OCI-LY7 (cell line): Measurements from ENCODE around the gene BCL3. TPM values are rescaled to one million over a fixed set of nuclear protein-coding genes. Genes with fewer than 3 reads are reported as not detected.

Experiments used
- BruUV-seq: library from RNA; stranded (reverse); fragments of 400-500 nt; replicated peaks from 2 replicates; lab custom pipeline; 2021; lab: Mats Ljungman, UMichigan
- CTCF ChIA-PET: fragments of 300-600 bp; sonication (Branson Sonifier 250); formaldehyde crosslinking; loops from one replicate; lab custom pipeline; 2022; ENCODE audit warnings: antibody characterized with exemption; ENCODE audit not compliant: unreplicated experiment; lab: Charles Lee
- POLR2A ChIA-PET: fragments of 300-600 bp; sonication (Branson Sonifier 250); formaldehyde crosslinking; loops from one replicate; lab custom pipeline; 2022; ENCODE audit warnings: antibody characterized with exemption; lab: Charles Lee
- DNase-seq: peaks from one replicate; pipeline ENCODE4 v3.0.0-alpha.2; 2015; ENCODE audit warnings: low spot score
- H2AFZ ChIP-seq: fragments of 200-600 bp; sonication (generic), shearing (Covaris generic); 2 replicates; pipeline ENCODE4 v1.6.1; 2014; ENCODE audit warnings: mild to moderate bottlenecking, antibody characterized with exemption, low read length, moderate library complexity
- H3K27ac ChIP-seq: fragments of 200-600 bp; sonication (generic); 2 replicates; pipeline ENCODE4 v1.5.1; 2014; ENCODE audit warnings: mixed run types, low read depth, mild to moderate bottlenecking, moderate library complexity, low read length, inconsistent platforms; ENCODE audit not compliant: poor library complexity, severe bottlenecking
- H3K36me3 ChIP-seq: fragments of 200-600 bp; sonication (generic); 2 replicates; pipeline ENCODE4 v1.6.1; 2014; ENCODE audit warnings: mild to moderate bottlenecking, antibody characterized with exemption, low read length, moderate library complexity, mixed read lengths; ENCODE audit not compliant: insufficient read depth
- H3K4me1 ChIP-seq: fragments of 200-600 bp; sonication (generic); 2 replicates; pipeline ENCODE4 v1.5.1; 2014; ENCODE audit warnings: mild to moderate bottlenecking, low read length; ENCODE audit not compliant: insufficient read depth, poor library complexity, severe bottlenecking
- H3K4me2 ChIP-seq: fragments of 200-600 bp; sonication (generic); 2 replicates; pipeline ENCODE4 v1.6.1; 2014; ENCODE audit warnings: mild to moderate bottlenecking, low read length
- H3K4me3 ChIP-seq: fragments of 200-600 bp; sonication (generic); 2 replicates; pipeline ENCODE4 v1.5.1; 2014; ENCODE audit warnings: mild to moderate bottlenecking, low read depth, low read length; ENCODE audit not compliant: poor library complexity, severe bottlenecking
- H3K79me2 ChIP-seq: fragments of 200-600 bp; sonication (generic); 2 replicates; pipeline ENCODE4 v1.6.1; 2016; ENCODE audit warnings: low read depth, mild to moderate bottlenecking, low read length, moderate library complexity, mixed read lengths; ENCODE audit not compliant: insufficient read depth
- H3K9me2 ChIP-seq: fragments of 200-600 bp; sonication (generic); 2 replicates; pipeline ENCODE4 v1.6.1; 2016; ENCODE audit warnings: mild to moderate bottlenecking, low read length, mixed read lengths; ENCODE audit not compliant: insufficient read depth
- H3K9me3 ChIP-seq: fragments of 200-600 bp; sonication (generic); 2 replicates; pipeline ENCODE4 v1.6.1; 2014; ENCODE audit warnings: mild to moderate bottlenecking, mixed run types, low read length, mixed read lengths
- H4K20me1 ChIP-seq: fragments of 200-600 bp; sonication (generic); 2 replicates; pipeline ENCODE4 v1.6.1; 2014; ENCODE audit warnings: mild to moderate bottlenecking, antibody characterized with exemption, low read length, moderate library complexity, mixed read lengths; ENCODE audit not compliant: insufficient read depth
- EZH2phosphoT487 ChIP-seq: fragments of 200-600 bp; sonication (generic); IDR thresholded peaks from 2 replicates; pipeline ENCODE4 v1.6.1; 2018; ENCODE audit warnings: low read depth, borderline replicate concordance, mild to moderate bottlenecking, mixed run types, antibody characterized with exemption, low read length, moderate library complexity, mixed read lengths
- intact Hi-C: fragments of 100-400 bp; cut with micrococcal nuclease; formaldehyde crosslinking; loops from one replicate; pipeline ENCODE4 v1.10.0; 2022; ENCODE audit not compliant: unreplicated experiment
- total RNA-seq, 2 experiments: library from RNA; depleted of rRNA in 1 of 2; stranded (reverse); fragments of >200 nt in 1 of 2; shearing (Covaris generic) in 1 of 2; gene quantifications; 2 replicates each; pipeline ENCODE4 v1.2.3, GENCODE V29; 2014 to 2022
- TF ChIP-seq, protein P1 (sequence below): fragments of 200-600 bp; sonication (generic); conservative IDR thresholded peaks from 2 replicates; pipeline ENCODE4 v1.5.1; 2014; ENCODE audit warnings: mild to moderate bottlenecking, antibody characterized with exemption, low read length, moderate library complexity, mixed read lengths

BCL3 gene
- total RNA-seq, 2 experiments from 2014 or later: 10.2 to 18.6 TPM

DNA sequence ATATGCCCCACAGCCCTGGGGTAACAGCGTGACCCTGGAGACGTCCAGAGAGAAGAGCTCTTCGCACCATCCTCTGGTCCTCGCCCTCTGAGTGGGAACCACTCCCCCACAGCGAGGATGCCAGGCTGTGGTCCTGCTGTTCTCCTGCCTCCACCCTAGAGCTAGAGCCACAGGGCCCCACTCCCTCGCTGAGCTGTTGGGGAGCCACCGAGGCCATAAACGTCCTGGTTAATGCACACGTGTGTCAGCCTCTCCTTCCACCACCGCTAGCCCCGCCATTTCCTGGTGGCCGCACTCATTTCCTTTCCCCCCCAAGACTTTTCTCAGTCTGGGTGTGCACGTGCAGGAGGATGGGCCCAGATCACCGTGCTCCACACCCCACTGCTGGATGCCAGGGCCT, 38.0 kb upstream of the BCL3 start:
- no peaks in the 10 kb centered on the region for H3K36me3 ChIP-seq
- BruUV-seq: no TSS peak
- no peaks in the 10 kb centered on the region for H3K79me2 ChIP-seq
- H3K9me2 ChIP-seq: no peaks in the 10 kb centered on the region
- H3K27ac ChIP-seq: no peak overlapping the region
- H4K20me1 ChIP-seq: no peaks in the 10 kb centered on the region
- H3K9me3 ChIP-seq: peaks cover 11% of the 10 kb centered on the region; the same call in 1 of the 2 replicates
- TF ChIP-seq, protein P1, sequence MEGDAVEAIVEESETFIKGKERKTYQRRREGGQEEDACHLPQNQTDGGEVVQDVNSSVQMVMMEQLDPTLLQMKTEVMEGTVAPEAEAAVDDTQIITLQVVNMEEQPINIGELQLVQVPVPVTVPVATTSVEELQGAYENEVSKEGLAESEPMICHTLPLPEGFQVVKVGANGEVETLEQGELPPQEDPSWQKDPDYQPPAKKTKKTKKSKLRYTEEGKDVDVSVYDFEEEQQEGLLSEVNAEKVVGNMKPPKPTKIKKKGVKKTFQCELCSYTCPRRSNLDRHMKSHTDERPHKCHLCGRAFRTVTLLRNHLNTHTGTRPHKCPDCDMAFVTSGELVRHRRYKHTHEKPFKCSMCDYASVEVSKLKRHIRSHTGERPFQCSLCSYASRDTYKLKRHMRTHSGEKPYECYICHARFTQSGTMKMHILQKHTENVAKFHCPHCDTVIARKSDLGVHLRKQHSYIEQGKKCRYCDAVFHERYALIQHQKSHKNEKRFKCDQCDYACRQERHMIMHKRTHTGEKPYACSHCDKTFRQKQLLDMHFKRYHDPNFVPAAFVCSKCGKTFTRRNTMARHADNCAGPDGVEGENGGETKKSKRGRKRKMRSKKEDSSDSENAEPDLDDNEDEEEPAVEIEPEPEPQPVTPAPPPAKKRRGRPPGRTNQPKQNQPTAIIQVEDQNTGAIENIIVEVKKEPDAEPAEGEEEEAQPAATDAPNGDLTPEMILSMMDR: no peak
- TF ChIP-seq EZH2phosphoT487: no peak
- CTCF ChIA-PET: no interaction called here
- no peak overlapping the region for H3K4me2 ChIP-seq
- no peak overlapping the region for H2AFZ ChIP-seq
- no peak overlapping the region for H3K4me3 ChIP-seq
- no peaks in the 10 kb centered on the region for H3K4me1 ChIP-seq
- POLR2A ChIA-PET: no interaction called here
- no peak for DNase-seq
- intact Hi-C loops: no loop called here

DNA sequence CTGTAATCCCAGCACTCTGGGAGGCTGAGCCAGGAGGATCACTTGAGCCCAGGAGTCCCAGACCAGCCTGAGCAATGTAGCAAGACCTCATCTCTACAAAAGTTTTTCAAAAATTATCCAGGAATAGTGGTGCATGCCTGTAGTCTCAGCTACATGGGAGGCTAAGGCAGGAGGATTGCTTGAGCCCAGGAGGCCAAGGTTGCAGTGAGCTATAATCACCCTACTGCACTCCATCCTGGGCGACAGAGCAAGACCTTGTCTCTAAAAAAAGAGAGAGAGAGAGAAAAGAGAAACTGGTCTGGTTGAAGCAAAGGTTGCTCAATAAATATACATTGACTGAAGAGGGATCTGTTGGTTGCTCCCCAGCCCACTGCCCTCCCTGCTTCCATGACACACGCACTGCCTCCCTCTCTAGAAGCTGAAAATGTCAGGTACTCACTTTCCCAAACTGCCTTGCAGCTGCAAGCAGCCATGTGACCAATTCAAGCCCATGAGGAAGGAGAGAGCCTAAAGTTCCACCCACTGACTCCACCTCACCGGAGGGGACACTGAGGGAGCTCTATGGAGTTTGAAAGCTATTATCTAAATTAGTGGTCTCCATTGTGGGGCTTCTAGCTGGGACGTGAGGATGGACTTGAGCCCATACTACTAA, 35.5 kb upstream of the BCL3 start:
- no peaks in the 10 kb centered on the region for H3K4me1 ChIP-seq
- H4K20me1 ChIP-seq: no peaks in the 10 kb centered on the region
- no peak for DNase-seq
- H3K4me3 ChIP-seq: no peak overlapping the region
- no peak overlapping the region for H2AFZ ChIP-seq
- POLR2A ChIA-PET: interaction anchor here (0.7 kb wide), 1 partner anchor 107 kb away, joined by 5 read pairs; no protein-coding TSS in a partner anchor
- H3K4me2 ChIP-seq: no peak overlapping the region
- intact Hi-C loops: no loop called here
- peaks cover 11% of the 10 kb centered on the region; the same call in 1 of the 2 replicates for H3K9me3 ChIP-seq
- H3K9me2 ChIP-seq: no peaks in the 10 kb centered on the region
- no peak overlapping the region for H3K27ac ChIP-seq
- H3K36me3 ChIP-seq: no peaks in the 10 kb centered on the region
- H3K79me2 ChIP-seq: no peaks in the 10 kb centered on the region
- no TSS peak for BruUV-seq
- TF ChIP-seq, protein P1: no peak
- no peak for TF ChIP-seq EZH2phosphoT487
- CTCF ChIA-PET: no interaction called here

DNA sequence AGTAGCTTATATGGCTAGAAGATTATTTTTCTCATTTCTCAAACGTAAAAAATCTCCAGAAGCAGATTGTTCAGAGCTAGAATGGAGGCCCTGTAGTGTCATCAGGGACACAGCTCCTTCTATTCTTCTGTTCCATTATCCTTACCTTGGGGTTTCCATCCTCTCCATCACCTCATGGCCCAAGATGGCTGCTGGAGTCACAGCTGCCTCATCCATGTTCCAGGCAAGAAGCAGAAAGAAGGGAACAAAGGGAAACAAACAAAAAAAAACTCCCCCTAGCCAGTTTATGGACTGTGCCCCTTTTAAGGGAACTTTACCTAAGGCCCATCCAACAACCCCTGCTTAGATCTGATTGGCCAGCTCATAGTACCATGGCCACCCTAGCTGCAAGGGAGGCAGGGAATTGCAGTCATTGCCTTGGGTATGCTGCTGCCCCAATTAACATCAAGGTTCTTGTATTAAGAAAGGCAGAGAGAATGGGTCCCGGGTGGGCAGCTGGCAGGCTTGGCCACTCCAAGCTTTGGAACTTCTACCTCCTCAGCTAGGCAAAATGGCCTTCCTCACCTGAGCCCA, 33.8 kb upstream of the BCL3 start:
- no peaks in the 10 kb centered on the region for H3K79me2 ChIP-seq
- H4K20me1 ChIP-seq: no peaks in the 10 kb centered on the region
- TF ChIP-seq, protein P1: no peak
- TF ChIP-seq EZH2phosphoT487: no peak
- no peak for DNase-seq
- no peaks in the 10 kb centered on the region for H3K9me2 ChIP-seq
- H3K4me1 ChIP-seq: no peaks in the 10 kb centered on the region
- H3K36me3 ChIP-seq: no peaks in the 10 kb centered on the region
- H3K4me2 ChIP-seq: no peak overlapping the region
- ChIA-PET CTCF (interaction anchor here (0.7 kb wide), 1 partner anchor 8 kb away, joined by 3 read pairs; no protein-coding TSS in a partner anchor), POLR2A (no interaction called here)
- no TSS peak for BruUV-seq
- no peak overlapping the region for H3K4me3 ChIP-seq
- peaks cover 11% of the 10 kb centered on the region; the same call in 1 of the 2 replicates for H3K9me3 ChIP-seq
- no peak overlapping the region for H3K27ac ChIP-seq
- no peak overlapping the region for H2AFZ ChIP-seq
- intact Hi-C loops: no loop called here
